T-helper 1 cell (primary cell): ENCODE data around the gene DPP4.

Source experiments
- DNase-seq, 5 donors: peaks; one replicate each; pipeline ENCODE4 v3.0.0-alpha.2; 2012 to 2020

DPP4 gene

GRCh38 chr2:162016080-162016479 is 57.9 kb downstream of the DPP4 start:
- DNase-seq = no peak

DNA sequence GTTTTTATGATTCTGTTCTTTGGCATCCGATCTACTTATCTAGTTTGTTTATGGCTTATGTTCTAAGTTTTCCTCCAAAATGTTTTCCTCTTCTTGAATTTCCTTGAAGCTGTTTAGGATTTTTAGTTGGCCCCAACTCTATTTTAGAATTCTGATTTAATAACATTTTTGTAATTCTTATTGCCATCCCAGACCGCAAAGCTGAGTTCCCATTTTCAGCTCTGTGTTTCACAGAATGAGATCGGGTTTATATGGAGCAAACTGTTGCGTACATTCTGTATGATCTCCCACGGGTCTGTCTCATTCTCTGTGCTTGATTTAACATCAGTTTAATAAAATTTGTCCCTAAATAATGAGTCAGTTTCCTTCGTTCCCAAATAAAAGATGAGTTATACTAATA is 59.3 kb downstream of the DPP4 start:
- DNase-seq = no peak

- DNase-seq = peak in 1 of 5 donors; percentile 63
These were observed 60.2 kb downstream of the DPP4 start for GRCh38 chr2:162013514-162014475.

DNA sequence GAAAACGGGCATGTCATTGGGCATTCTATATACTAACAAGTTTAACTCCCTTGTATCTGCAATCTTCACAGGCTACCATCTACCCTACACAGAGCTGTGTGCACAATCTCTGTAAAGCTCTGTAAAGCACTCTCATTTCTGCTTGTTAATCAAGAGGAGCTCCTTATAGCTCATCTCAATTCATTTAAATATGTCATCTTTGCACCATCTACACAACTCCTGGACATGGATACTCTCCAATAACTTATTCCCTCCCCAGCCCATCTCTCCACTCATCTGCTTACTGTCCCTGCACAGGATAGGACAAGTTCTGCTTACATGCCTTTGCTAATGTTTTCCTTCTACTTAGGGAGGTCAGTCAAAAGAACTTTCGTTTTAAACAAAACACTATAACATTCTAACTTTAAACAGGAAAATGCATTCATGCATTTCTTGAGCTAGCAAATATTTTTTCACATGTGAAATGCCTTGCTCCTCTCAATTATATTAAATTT is 61.4 kb downstream of the DPP4 start:
- peak in 1 of 5 donors; percentile 38 for DNase-seq

- DNase-seq = peak in 4 of 5 donors; percentile 22 to 83 (median 44)
These were observed 62.1 kb downstream of the DPP4 start for GRCh38 chr2:162011706-162012564.

DNA sequence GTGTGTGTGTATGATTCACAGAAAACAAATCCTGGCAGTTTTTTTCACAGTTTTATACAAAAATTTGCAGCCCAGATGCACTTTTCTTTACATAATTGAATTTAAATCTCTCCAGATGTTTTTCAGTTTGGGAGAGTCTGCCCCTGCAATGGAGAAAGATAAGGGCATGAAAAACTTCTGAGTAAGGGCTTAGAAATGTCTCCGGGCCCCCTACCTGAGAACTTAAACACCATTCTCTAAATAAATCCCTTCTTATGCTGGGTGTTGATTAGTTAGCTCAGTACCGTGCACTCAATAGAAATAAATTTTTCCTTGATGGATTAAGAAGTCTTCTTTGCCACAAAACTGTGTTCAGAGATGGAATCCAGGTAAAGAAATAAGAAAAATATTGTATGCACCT is 64.5 kb downstream of the DPP4 start:
- DNase-seq = no peak

DNA sequence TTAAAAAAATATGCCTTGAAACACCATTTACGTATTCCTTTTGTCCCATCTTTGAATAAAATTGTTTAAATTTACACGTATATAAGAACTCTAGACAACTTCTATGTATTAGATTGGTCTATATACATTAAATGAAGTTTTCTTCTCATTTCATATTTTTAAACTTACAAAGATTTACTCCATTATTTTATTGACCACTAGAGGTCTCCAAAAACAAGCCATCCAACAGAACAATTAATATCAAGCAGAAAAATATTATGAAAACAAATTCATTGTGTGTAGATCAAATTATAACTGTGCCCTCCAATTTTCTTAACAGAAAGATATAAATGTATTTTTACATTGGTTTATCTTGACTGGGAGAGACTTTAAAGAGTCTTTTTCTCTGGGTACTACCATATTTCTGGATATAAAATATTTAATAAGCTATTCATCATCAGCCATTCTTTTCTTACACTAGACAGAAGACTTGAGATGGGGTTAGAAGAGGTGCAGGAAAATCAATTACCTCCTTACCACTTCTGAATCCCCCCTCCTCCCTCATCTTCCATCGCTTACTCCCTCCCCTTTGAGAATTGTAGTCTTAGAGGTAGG is 66.5 kb downstream of the DPP4 start:
- DNase-seq = peak in 1 of 5 donors; percentile 28

- DNase-seq = peak in 1 of 5 donors; percentile 63
These were observed 67.7 kb downstream of the DPP4 start for GRCh38 chr2:162006337-162006736.

DNA sequence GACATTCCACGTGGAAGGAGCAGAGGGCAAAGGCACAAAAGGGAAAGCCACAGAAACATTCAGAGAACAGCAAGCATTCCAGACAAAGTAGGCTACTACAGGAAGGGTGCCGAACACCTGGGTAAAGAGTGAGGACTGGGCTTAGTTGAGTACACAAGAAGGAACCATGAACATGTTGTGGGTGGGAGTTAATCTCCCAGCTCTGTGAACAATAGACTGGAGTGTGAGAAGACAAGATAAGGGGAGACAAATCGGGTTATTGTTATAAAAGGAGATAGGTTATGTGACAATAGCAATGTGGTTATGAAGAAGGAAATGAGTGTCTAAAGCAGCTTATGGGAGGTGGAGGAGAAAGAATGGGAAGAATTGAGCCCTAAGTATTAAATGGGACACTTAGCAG is 70.0 kb downstream of the DPP4 start:
- DNase-seq = no peak

GRCh38 chr2:162002623-162003235 is 71.3 kb downstream of the DPP4 start:
- DNase-seq = no peak

DNA sequence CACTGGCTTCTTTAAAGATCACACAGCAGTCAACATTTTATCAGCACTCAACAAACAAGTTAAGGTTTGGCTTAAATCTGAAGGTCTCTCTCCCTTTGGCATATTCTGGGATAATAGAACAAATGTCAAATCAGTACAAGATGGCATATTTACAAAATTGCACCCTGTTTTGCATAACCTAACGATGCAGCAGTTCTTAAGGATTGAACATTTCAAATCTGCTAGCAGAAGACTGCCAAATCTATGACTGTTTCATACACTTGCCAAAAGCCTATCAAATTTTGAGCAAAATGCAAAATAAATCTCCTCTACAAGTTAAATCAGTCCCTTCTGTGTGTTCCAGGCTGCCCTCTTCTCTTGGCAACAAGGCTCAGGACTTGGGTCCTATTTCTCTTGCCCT is 73.6 kb downstream of the DPP4 start:
- no peak for DNase-seq

GRCh38 chr2:161999321-161999720 is 74.7 kb downstream of the DPP4 start:
- no peak for DNase-seq

GRCh38 chr2:161998857-161999256 is 75.2 kb downstream of the DPP4 start:
- DNase-seq = no peak

DNA sequence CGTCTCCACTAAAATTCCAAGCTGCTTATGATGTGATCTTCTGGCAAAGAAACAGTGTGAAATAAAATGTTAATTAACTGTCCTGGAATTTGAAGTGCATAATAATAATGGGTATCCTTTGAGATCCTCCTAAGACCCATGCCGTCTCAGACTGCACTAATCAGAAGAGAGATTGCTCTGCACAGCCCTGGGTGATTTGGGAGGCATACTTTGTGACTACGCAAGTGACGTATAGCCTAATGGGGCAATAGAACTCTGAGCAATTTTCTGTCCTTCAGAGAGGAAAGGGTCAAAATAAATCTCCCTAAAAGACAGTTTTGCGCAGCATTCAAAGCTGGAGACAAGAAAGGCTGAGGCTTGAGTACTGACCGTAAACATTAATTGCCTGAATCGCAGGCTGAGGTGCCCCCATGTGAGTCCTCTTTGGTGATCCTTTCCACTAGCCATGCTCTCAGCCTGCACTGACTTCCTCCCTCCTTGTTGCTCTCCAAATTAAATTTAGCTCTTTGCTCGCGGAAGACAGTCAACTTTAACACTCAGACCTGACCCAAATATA is 76.0 kb downstream of the DPP4 start:
- DNase-seq = no peak

GRCh38 chr2:161995553-161996016 is 78.4 kb downstream of the DPP4 start:
- DNase-seq = peak in 1 of 5 donors; percentile 74

DNA sequence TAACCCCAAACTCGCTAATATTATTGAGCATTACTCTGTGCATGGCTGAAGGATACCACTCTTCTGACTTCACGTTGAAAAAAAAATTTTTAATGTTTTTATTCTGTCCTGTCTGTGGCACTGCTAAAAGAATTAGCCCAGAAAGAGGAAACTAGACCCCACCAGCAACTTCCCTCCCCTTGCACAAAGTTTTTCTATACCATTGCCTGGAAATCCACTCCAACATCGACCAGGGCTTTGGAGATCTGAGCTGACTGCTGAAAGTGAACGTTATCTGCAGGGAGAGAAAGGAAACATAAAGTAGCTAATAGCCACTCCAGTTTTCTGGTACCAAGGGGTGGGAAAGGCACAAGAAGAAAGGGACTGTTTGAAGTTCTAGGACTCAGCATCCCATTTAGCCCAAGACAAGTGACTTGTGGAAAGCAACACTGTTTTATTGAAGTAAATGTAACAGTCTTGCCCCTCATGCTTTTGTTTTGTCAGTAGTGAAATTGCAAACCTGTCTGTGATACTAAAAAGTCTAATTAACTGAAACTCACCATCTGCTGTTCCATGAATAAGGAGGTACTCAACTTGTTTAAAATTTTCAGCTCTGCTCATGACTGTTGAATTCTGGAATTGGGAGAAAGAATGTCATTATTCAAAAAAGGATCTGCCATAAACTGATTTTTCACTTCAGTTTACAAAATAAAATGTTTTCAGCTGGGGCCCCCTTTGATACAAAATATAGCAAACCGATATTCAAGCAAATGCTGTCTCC is 79.1 kb downstream of the DPP4 start:
- DNase-seq = no peak

DNA sequence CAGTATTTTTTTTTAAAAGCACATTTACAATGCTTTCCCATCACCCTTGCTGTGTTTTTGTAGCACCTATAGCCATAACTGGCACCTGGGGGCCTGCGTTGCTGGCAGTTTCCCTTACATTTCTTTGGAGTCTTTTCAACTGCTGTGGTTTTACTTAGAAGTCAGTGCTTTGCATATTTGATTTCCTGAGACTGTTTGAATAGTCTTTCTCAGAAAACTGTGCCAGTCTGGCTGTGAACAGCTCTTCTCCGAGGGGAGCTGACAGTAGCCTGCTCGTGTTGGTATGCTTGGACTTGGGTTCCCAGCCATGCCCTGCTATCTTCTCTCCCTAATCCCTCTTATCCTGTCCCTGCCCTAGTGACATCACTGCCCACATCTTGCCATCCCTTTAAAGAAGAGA is 81.5 kb downstream of the DPP4 start:
- peak in 3 of 5 donors; percentile 7 to 95 (median 18) for DNase-seq

GRCh38 chr2:161991991-161992390 is 82.0 kb downstream of the DPP4 start:
- no peak for DNase-seq

- DNase-seq = no peak
These were observed 83.3 kb downstream of the DPP4 start for GRCh38 chr2:161990741-161991140.

DNA sequence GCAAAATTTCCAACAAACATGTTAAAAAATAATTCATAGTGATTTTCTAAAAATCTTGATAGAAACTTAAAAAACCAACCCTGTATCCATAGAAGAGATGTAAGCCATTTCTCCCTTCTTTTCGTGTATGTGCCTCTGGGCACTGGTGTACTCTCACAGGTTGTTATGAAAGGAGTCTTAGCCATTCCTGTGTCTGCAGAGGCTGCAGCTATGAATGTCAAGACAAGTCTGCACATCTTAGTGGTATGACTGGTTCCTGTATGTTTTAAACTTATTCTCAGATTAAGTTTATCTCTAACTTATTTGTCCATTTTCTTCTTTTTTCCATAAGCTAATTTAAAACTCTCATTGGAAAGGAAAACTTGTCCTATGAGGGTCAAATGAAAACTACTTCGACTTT is 84.0 kb downstream of the DPP4 start:
- no peak for DNase-seq

DNA sequence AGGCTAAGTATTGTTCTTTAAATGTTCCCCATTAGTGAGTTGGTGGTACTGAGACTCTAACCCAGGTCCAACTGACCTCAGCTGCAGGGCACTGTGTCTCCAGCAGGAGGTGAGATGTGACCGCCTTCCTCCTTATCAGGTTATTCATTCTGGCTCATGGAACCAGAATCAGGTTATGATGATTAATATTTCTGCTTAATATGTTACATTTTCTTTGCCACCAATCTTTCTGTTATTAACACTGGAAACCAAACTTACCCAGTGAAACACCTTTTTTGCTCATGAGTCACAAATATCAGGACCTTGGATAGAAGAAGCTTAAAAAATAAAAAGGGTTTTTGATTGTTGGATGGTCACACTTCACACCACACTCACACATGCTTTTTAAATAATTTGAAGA is 85.4 kb downstream of the DPP4 start:
- DNase-seq = no peak
